MG63 (cell line): ENCODE results near the gene GABRA5. TPM values are rescaled to one million over a fixed set of nuclear protein-coding genes. Genes with fewer than 3 reads are reported as not detected.
"Not testable (repeated sequence)": the region's sequence is repeated elsewhere in the genome, so short reads cannot be mapped to it uniquely, and the experiment has no call there.

Source experiments
- DNase-seq: peaks from one replicate; pipeline ENCODE4 v3.0.0-alpha.2; 2020
- H3K27me3 ChIP-seq: fragments of 250-450 bp; sonication (Bioruptor Pico); 2 replicates; pipeline ENCODE4 v1.5.1; 2020; ENCODE audit warnings: mild to moderate bottlenecking, moderate library complexity
- H3K36me3 ChIP-seq: fragments of 250-450 bp; sonication (Bioruptor Pico); 2 replicates; pipeline ENCODE4 v1.5.1; 2020; ENCODE audit warnings: mild to moderate bottlenecking, moderate library complexity
- H3K4me3 ChIP-seq: fragments of 250-450 bp; sonication (Bioruptor Pico); 2 replicates; pipeline ENCODE4 v1.5.1; 2020; ENCODE audit warnings: mild to moderate bottlenecking, moderate library complexity
- H3K9me3 ChIP-seq: fragments of 250-450 bp; sonication (Bioruptor Pico); 2 replicates; pipeline ENCODE4 v1.5.1; 2020; ENCODE audit warnings: mild to moderate bottlenecking, moderate library complexity
- total RNA-seq: library from RNA; depleted of rRNA; stranded (reverse); fragments of >200 nt; shearing (Covaris generic); gene quantifications from 2 replicates; pipeline ENCODE4 v1.2.3, GENCODE V29; 2014; ENCODE audit warnings: low replicate concordance

GABRA5 gene
- total RNA-seq, 1 experiment from 2014 or later: not detected

GRCh38 chr15:26892182-26892518 lies 25.3 kb downstream of the GABRA5 start:
- H3K9me3 ChIP-seq: no peaks in the 10 kb centered on the region
- DNase-seq: no peak
- no peaks in the 10 kb centered on the region for H3K27me3 ChIP-seq
- no peaks in the 10 kb centered on the region for H3K36me3 ChIP-seq
- H3K4me3 ChIP-seq: no peak overlapping the region

- Histone ChIP-seq H3K36me3 (no peaks in the 10 kb centered on the region), H3K9me3 (no peaks in the 10 kb centered on the region), H3K4me3 (no peak overlapping the region), H3K27me3 (no peaks in the 10 kb centered on the region)
- no peak for DNase-seq
Observed at GRCh38 chr15:26892678-26893077, 25.8 kb downstream of the GABRA5 start.

GRCh38 chr15:26893351-26894065 lies 26.6 kb downstream of the GABRA5 start:
- no peaks in the 10 kb centered on the region for H3K27me3 ChIP-seq
- no peaks in the 10 kb centered on the region for H3K36me3 ChIP-seq
- H3K9me3 ChIP-seq: no peaks in the 10 kb centered on the region
- DNase-seq: no peak
- no peak overlapping the region for H3K4me3 ChIP-seq

- Histone ChIP-seq H3K4me3 (no peak overlapping the region), H3K27me3 (no peaks in the 10 kb centered on the region), H3K9me3 (no peaks in the 10 kb centered on the region), H3K36me3 (no peaks in the 10 kb centered on the region)
- DNase-seq: no peak
Observed at GRCh38 chr15:26894181-26894580, 27.3 kb downstream of the GABRA5 start.

- DNase-seq, H3K9me3 ChIP-seq, H3K27me3 ChIP-seq, H3K4me3 ChIP-seq, H3K36me3 ChIP-seq: not testable (repeated sequence)
Observed at GRCh38 chr15:26895346-26895745, 28.5 kb downstream of the GABRA5 start.

- H3K9me3 ChIP-seq: no peaks in the 10 kb centered on the region
- H3K27me3 ChIP-seq: no peaks in the 10 kb centered on the region
- no peaks in the 10 kb centered on the region for H3K36me3 ChIP-seq
- DNase-seq: no peak
- H3K4me3 ChIP-seq: no peak overlapping the region
Observed at GRCh38 chr15:26899658-26900057, 32.8 kb downstream of the GABRA5 start.

- Histone ChIP-seq H3K4me3 (no peak overlapping the region), H3K36me3 (no peaks in the 10 kb centered on the region), H3K9me3 (no peaks in the 10 kb centered on the region), H3K27me3 (no peaks in the 10 kb centered on the region)
- no peak for DNase-seq
Observed at GRCh38 chr15:26901041-26901440, 34.2 kb downstream of the GABRA5 start.

- no peaks in the 10 kb centered on the region for H3K9me3 ChIP-seq
- no peaks in the 10 kb centered on the region for H3K36me3 ChIP-seq
- no peaks in the 10 kb centered on the region for H3K27me3 ChIP-seq
- no peak overlapping the region for H3K4me3 ChIP-seq
- no peak for DNase-seq
Observed at GRCh38 chr15:26910715-26911114, 43.9 kb downstream of the GABRA5 start.

- Histone ChIP-seq H3K36me3 (no peaks in the 10 kb centered on the region), H3K27me3 (no peaks in the 10 kb centered on the region), H3K4me3 (no peak overlapping the region), H3K9me3 (no peaks in the 10 kb centered on the region)
- no peak for DNase-seq
Observed at GRCh38 chr15:26921433-26921832, 54.6 kb downstream of the GABRA5 start.

- no peak for DNase-seq
- H3K9me3 ChIP-seq: no peaks in the 10 kb centered on the region
- H3K4me3 ChIP-seq: no peak overlapping the region
- H3K27me3 ChIP-seq: no peaks in the 10 kb centered on the region
- H3K36me3 ChIP-seq: no peaks in the 10 kb centered on the region
Observed at GRCh38 chr15:26926081-26926480, 59.2 kb downstream of the GABRA5 start.

- no peaks in the 10 kb centered on the region for H3K27me3 ChIP-seq
- H3K4me3 ChIP-seq: no peak overlapping the region
- no peaks in the 10 kb centered on the region for H3K9me3 ChIP-seq
- no peak for DNase-seq
- H3K36me3 ChIP-seq: no peaks in the 10 kb centered on the region
Observed at GRCh38 chr15:26928051-26928450, 61.2 kb downstream of the GABRA5 start.

GRCh38 chr15:26929588-26929987 lies 62.7 kb downstream of the GABRA5 start:
- Histone ChIP-seq H3K36me3 (no peaks in the 10 kb centered on the region), H3K4me3 (no peak overlapping the region), H3K27me3 (no peaks in the 10 kb centered on the region), H3K9me3 (no peaks in the 10 kb centered on the region)
- no peak for DNase-seq

GRCh38 chr15:26934848-26935247 lies 68.0 kb downstream of the GABRA5 start:
- H3K27me3 ChIP-seq: no peaks in the 10 kb centered on the region
- DNase-seq: no peak
- H3K9me3 ChIP-seq: no peaks in the 10 kb centered on the region
- no peaks in the 10 kb centered on the region for H3K36me3 ChIP-seq
- no peak overlapping the region for H3K4me3 ChIP-seq

GRCh38 chr15:26935322-26935721 lies 68.5 kb downstream of the GABRA5 start:
- H3K27me3 ChIP-seq: no peaks in the 10 kb centered on the region

GRCh38 chr15:26936502-26936901 lies 69.6 kb downstream of the GABRA5 start:
- Histone ChIP-seq H3K9me3 (no peaks in the 10 kb centered on the region), H3K36me3 (no peaks in the 10 kb centered on the region), H3K4me3 (no peak overlapping the region), H3K27me3 (no peaks in the 10 kb centered on the region)
- no peak for DNase-seq

More at GRCh38 chr15:26935322-26935721, 68.5 kb downstream of the GABRA5 start:
- Histone ChIP-seq H3K9me3 (no peaks in the 10 kb centered on the region), H3K4me3 (no peak overlapping the region), H3K36me3 (no peaks in the 10 kb centered on the region)
- DNase-seq: no peak

- Histone ChIP-seq H3K9me3 (no peaks in the 10 kb centered on the region), H3K4me3 (no peak overlapping the region), H3K27me3 (no peaks in the 10 kb centered on the region), H3K36me3 (no peaks in the 10 kb centered on the region)
- DNase-seq: no peak
Observed at GRCh38 chr15:26937134-26937533, 70.3 kb downstream of the GABRA5 start.

GRCh38 chr15:26939398-26939797 lies 72.5 kb downstream of the GABRA5 start:
- no peak for DNase-seq
- Histone ChIP-seq H3K36me3 (no peaks in the 10 kb centered on the region), H3K4me3 (no peak overlapping the region), H3K9me3 (no peaks in the 10 kb centered on the region), H3K27me3 (no peaks in the 10 kb centered on the region)

- Histone ChIP-seq H3K27me3 (no peaks in the 10 kb centered on the region), H3K4me3 (no peak overlapping the region), H3K36me3 (no peaks in the 10 kb centered on the region), H3K9me3 (no peaks in the 10 kb centered on the region)
- no peak for DNase-seq
Observed at GRCh38 chr15:26941489-26941888, 74.6 kb downstream of the GABRA5 start.

- no peaks in the 10 kb centered on the region for H3K9me3 ChIP-seq
- H3K27me3 ChIP-seq: no peaks in the 10 kb centered on the region
- no peaks in the 10 kb centered on the region for H3K36me3 ChIP-seq
- DNase-seq: no peak
- no peak overlapping the region for H3K4me3 ChIP-seq
Observed at GRCh38 chr15:26943866-26944265, 77.0 kb downstream of the GABRA5 start.
